GM18907 (cell line): ENCODE data around the gene ABHD14A.

Experiments
- ATAC-seq: cut with Tn5 transposase; IDR thresholded peaks from one replicate; pipeline ENCODE4 v1.9.1; 2021; ENCODE audit warnings: mild to moderate bottlenecking, moderate library complexity; ENCODE audit not compliant: unreplicated experiment

The ABHD14A gene

DNA sequence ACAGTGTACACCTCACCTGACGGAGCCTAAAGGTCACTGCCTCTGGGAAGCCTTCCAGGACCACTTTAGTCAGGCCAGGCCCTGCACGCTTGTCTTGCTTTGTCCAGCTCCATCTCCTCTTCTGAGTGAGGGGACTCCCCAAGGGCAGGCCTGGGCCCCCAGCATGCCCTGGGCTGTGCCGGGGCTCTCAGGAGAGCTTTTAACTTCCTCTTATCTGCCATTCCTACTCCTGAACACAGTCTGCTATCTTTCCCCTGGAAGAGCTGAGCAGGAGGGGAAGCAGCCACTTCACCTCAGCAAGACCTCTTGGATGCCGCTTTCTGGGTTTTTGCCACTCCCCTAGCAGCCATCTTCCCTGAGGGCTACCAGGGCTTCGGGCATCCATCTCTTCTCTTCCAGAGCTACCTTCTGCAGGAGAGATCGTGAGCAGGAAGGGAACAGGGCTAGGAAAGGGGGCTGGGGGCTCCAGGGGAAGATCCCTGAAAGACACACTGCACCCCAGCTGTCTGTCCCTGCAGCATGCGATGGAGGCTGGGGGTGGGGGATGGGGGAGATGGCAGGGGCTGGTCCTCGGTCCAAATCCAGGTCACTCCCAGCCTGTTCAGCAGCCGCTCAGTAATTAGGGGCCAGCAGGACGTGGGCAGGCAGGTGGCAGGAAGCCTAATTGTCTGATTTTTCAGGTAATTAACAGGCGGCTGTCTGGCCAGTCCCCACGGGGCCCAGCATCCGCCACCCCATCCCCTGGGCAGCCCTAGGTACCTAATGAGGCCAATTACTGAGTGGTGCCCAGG lies 40.8 kb downstream of the ABHD14A start:
- no peak for ATAC-seq

DNA sequence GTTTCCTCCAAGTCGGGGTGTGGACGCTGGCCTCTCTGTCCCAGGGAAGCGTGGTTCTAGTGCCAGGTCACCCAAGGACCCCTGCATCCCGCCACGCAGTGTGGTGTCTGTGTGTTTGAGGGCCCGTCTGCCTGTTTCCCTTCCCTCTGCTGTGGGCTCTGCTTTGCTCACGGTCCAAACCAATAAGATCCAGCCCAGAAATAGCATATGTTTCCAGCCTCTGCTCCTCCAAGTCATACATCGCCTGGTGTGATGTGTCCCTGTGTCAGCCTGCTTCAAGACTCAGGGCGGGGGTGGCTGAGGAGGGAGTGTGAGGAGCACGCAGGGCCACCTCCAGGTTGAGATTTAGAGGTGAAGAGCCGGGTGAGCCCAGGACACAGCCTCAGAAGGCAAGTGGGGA lies 42.7 kb downstream of the ABHD14A start:
- ATAC-seq = no peak

DNA sequence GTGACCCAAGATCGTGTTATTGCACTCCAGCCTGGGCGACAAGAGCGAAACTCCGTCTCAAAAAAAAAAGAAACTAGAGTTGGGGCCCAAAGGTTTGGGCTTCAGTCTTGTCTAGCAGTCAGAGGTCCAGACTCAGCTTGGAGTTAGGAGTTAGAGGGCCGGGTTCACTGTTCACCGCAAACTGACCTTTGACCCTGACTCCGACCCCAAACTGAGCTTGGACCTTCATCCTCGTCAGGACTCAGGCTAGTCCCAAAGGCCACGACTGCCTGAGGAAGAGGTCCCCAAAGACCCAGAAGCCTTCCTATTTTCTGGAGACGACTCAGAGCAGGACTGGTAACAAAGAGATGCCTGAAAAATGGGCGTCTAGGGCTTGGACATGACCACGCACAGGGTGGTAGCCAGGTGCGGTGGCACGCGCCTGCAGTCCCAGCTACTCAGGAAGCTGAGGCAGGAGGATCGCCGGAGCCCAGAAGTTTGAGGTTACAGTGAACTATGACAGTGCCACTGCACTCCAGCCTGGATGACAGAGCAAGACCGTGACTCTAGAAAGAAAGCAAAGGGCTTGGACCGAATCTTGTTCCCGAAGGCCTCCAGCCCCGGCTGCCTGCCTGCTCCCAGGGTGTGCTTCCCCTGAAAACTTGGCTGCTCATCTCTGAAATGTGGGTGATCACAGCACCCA lies 43.6 kb downstream of the ABHD14A start:
- ATAC-seq = no peak

DNA sequence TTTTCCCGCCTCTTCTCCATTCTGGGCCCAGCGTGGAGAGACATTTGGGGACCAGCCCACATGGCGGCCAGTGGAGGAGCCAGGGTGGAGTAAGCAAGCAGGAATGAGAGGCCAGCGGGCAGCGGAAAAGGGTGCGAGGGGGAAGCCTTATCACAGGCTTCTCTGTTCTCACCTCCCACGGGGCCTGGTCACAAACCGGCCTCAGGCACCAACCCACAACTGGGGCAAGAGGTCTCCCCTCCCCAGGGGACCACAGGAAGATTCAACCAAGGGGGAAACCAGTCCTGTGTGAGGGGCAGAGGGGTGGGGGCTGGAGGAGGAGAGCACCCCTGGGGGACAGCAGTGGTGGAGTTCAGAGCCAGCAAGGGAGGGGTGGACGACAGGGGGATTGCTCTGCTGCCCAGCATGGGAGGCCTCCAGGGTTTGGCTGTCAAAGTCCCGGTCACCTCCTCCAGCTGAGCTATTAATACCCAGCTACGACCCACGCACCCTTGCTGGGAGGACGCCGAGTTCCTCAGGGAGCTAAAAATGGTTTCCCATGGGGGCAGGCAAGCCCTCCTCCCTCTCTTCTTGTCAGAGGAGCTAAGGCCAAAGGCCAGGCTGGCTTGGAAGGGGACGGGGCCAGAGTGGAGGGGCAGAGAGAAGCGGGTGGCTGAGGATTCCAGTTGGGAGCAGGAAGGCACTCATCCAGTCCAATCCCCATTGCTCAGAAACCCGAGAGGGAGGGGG lies 44.7 kb downstream of the ABHD14A start:
- no peak for ATAC-seq

DNA sequence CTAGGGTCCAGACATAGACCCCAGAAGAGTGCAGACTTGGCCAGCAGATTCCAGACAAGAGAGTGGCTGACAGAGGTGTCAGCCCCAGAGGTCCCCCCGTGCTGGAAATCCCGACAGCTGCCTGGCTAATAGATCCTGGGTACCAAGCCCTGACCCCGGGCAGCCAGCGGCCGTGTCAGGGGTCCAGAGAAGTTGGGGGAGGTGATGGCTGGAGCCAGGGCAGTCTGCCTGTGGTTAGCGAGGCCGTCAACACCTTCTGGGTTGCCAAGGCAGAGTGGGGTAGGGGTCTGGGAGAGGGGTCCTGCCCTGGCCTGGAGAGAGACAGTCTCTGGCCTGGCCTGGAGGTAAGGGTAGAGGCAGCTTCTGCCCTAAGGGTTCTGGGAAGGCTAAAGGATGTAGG lies 45.9 kb downstream of the ABHD14A start:
- ATAC-seq = no peak

DNA sequence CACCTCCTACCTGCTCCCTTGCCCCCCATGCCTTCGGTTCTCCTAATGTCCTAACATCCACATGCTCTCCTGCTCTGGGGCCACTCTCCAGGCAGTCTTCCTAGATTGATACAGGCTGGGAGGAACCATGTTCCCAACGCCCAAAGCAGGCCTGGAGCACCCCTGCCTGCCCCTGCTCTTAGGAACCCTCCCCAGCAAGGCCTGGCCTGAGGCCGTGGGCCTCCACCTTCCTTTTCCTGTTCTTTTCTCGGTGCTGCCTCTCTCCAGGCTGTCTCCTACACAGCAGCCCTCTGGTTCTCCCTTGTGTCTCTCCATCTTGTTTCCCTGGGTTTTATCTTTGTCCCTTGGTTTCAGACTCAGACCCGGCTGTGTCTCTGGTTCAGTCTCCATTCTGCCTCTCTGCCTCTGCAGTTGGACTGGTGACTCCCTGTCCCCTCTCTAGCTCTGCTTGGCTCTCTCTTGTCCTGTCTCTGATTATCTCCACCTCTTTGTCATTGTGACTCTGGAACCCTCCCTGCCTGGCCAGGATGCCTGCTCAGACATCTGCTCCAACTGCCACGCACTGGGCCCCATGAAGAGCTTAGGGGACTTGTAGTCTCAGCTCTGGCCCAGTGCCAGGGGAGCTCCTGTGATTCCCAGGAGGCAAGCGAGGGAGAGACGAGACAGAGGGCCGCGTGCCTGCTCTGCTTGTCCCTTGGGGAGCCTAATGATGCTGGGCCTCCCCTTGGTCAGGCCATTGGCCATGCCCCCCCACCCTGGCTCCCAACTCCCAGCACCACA lies 46.8 kb downstream of the ABHD14A start:
- no peak for ATAC-seq

DNA sequence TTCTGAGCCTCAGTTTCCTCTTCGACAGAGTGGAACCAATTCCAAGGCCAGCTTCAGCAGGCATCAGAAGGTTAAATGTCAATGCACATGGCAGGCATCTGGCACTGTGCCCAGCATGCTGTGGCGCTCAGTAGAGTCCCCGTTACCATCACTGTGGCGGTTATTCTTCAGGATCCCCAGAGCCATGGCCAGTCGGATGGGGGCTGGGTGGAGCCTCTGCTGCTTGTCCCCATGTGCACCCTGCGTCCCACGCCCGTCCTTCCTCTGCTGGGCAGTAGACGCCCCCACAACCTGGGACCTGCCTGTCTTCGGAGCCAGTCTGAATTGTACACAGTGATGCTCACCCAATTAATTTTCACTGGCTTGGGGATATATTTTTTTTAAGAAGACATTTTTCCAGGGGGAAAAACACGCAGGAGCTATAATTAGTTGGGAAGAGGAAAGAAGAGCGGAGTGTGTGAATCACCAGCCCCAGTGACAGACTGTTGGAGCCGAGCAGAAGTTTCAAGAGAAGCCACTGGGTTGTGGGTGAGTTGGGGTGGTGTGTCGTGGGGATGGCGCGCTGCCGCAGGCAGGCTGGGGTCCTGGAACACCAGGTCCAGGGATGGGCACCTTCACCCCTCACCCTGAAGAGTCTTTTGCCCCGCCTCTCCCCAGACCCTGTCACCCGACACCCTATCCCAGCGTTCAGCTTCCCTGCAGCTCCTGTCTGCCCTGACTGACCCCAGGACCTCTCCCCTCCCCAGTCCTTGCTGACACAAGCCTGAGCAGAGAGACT lies 47.6 kb downstream of the ABHD14A start:
- ATAC-seq = no peak

DNA sequence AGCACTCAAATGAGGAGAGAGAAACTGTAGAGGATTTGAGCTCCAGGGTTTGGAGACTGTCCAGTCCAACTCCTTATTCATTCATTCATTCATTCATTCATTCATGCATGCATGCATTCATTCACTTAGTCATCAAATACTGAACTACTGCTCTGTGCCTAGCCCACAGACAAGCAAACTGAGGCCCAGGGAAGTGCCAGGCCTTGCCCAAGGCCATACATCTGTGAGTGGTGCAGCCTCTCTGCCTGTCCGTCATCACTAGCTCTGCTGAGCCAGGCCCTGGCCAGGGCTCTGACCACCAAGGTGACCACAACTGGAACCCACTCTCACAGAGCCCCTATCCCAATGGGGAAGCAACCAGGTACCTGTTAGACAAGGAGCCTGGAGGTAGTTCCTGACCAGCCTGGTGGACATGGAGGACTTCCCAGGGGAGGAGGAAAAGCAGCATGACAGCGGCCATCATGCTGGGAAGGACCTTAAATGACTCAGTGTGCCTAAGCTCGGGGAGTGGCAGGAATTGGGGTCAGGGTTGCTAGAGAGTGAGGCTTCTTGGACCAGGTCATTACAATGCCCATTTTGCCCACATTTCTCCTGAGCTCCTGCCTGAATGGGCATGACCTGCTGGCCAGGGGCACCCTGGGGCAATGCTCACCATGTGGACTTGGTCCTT lies 48.4 kb downstream of the ABHD14A start:
- ATAC-seq = no peak

DNA sequence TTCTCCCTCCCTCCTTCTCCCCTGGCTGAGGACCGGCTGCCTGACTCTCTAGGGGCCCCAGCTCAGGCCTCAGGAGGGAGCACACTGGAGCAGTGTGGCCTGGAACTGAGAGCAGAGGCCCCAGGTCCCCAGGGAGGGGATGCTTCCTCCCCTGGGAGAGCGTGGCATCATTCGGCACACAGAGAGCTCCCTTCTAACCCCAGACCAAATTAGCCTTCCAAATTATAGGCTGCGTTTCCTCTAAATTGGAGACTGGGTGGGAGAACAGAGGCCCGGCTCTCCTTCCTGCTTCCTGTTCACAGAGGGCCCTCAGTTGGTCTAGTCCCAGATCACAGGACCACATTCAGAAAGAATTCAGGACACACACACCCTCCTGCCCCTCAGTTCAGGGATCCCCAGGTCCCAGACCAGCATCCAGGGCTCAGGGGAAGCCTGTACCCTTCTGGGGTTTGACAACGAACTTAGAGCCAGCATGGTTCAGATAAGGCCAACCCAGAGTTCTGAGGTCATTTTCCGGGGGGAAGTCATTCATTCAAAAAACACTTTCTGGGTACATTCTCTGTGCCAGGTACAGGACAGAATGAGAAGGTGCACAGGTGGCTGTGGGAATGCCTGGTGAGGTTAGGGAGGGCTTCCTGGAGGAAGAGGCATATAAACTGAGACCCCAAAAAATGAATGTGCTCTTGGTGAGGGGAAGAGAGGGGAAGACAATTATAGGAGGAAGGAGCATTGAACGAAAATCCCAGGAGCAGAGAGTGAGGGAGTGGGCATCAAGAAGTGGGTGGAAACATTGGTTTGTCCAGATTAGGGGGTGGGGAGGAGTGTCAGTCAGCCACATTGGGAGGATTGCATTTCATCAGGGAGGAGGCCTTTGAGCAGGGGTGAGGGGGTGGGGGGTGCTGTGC lies 49.2 kb downstream of the ABHD14A start:
- ATAC-seq = peak; percentile 69

DNA sequence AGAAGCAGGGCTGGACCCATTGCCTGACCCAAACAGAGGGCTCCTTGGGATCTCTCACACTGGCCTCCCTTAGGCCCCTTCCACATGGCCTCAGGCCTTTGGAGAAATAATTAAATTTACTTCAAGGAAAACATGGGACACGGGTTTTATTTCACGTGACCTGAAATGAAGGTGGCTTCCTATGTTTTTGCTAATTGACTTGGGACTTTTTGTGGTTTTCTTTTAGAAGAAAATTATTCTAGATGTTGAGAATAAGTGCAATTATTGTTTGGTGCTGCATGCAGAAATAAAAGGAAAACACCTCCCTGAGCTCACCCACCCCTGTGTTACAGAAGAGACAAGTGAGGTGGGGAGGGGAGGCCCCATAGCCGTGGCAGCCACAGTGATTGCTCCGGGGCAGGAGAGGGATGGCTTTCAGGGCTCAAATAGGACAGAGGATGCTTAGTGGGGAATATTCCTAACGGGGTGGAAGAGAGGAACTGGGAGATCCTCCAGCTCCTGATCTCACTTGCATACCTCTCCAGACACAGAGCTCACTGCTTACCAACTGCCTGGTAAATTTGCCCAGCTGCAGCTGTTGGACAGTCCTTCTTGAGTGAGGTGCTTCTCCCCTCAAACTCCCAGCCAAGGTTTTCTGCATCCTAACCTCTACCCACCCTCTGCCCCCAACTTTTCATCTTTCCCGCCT lies 50.0 kb downstream of the ABHD14A start:
- ATAC-seq = no peak

DNA sequence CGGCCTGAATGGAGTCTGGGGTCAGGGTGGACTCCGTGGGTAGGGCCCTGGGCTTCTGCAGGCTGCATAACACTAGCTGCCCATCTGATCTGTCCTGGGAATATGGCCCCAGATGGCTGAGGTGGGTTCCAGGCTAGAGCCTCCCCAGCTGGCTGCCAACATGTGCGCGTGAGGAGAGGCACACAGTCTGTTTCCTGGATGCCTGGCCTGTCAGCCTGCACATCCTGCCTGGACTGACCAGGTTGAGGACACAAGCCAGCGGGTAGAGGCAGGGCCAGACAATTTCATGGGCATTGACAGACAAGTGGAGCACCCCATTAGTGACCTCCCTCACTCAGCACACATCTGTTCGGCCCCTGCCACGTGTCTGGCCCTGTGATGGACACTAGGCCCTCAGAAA lies 50.6 kb downstream of the ABHD14A start:
- ATAC-seq = no peak

DNA sequence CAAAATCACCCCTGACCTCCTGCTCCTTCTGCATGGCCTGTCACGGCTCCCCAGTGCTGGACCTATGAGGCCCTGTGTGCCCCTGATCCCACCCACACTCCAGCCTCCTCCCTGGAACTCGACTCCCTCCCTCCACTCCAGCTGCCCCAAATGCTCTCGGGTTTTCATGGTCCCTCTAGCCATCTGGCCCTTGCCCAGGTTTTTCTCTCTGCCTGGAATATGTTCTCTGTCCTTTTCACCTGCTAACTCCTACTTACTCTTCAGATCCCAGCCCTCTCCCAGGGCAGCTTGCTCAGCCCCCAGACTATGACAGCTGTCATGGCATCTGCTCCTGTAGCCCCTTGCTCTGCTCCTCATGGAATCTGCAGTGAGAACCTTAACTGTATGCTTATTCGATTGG lies 51.2 kb downstream of the ABHD14A start:
- ATAC-seq = no peak

DNA sequence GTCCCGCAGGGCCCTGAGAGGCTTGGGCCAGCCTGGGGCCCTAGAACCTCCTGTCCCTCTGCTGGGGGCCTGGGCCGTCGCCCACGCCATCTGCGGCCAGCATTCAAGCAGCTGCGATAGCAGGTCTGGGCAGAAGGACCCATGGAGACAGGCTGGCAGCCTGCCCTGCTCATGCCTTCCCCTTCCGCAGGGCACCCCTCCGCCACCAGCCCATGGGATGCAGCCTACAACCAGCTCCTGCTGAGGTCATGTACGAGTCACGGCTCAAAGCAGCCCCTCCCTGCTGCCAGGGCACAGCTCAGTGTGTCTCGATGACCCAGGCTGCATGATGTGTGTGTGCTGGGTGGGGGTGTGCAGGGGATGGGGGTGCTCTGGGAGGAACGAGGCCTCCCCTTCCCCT lies 53.7 kb downstream of the ABHD14A start:
- no peak for ATAC-seq

DNA sequence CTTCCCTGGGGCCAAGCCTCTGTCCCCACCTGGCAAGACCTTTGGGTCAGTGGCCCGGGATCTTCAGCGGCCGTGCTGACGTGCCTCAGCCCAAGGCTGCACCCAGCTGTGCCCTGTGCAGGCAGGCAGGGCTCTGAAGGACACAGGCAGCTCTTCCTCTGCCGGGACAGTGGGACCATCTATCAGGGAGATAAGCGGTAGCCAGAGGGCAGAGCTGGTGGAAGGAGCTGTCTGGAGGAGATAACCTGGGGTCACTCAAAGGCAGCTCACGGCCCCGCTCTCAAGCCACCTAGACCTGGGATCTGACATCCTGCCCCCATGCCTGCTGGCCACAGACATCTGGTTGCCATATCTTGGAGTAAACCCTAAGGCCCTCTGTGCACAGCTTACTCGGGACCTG lies 54.2 kb downstream of the ABHD14A start:
- no peak for ATAC-seq

DNA sequence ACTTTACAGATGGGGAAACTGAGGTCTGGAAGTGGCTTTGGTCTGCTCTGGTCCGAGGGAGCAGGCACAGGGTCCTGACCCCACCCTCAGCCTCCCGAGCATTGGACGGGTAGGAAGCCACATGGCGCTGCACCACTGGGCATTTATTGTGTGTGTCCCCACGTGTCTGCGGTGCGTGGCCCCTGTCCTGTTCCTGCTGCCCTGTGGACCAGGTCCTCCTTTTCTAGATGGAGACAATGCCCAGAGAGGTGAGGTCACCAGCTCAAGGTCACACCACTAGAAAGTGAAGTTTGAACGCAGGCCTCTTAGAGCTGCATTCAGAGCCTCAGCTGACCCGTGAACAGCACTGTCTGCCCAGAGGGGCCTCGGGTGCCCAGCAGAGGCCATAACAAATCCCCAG lies 54.7 kb downstream of the ABHD14A start:
- ATAC-seq = no peak
